Peyer's patch (tissue), 4 donors: Measurements from ENCODE around the gene MBD1. TPM values are rescaled to one million over a fixed set of nuclear protein-coding genes. Genes with fewer than 3 reads are reported as not detected.
A peak's percentile ranks its signal among the peaks of the same experiment; 100 is the strongest.

Experiments used
- DNase-seq, 3 donors: peaks; one replicate each; pipeline ENCODE4 v3.0.0-alpha.2; 2017 to 2019
- H3K27ac ChIP-seq, 4 donors: fragments of 200-600 bp; sonication (generic); one replicate each; pipeline ENCODE4 v1.5.1; 2016 to 2019
- H3K27me3 ChIP-seq, 2 donors: fragments of 200-600 bp; sonication (generic); one replicate each; pipeline ENCODE4 v1.5.1; 2019
- H3K36me3 ChIP-seq, 3 donors: fragments of 200-600 bp; sonication (generic); one replicate each; pipeline ENCODE4 v1.5.1; 2016 to 2019
- H3K4me1 ChIP-seq, 4 donors: fragments of 200-600 bp; sonication (generic); one replicate each; pipeline ENCODE4 v1.5.1; 2016 to 2019
- H3K4me3 ChIP-seq, 4 donors: fragments of 200-600 bp; sonication (generic); 1 replicate in 3 of 4; 2 replicates in 1 of 4; pipeline ENCODE4 v1.5.1; 2016 to 2019; ENCODE audit warnings: mild to moderate bottlenecking in 1 of 4
- H3K9me3 ChIP-seq, 4 donors: fragments of 200-600 bp; sonication (generic); one replicate each; pipeline ENCODE4 v1.5.1; 2016 to 2019; ENCODE audit warnings: mild to moderate bottlenecking in 1 of 4
- POLR2A ChIP-seq, 2 donors: fragments of 450-650 bp; IDR thresholded peaks; one replicate each; pipeline ENCODE4 v1.5.1; 2017; ENCODE audit warnings: antibody characterized with exemption in 2 of 2, mild to moderate bottlenecking in 2 of 2, moderate library complexity in 2 of 2
- total RNA-seq, 4 donors: library from RNA; depleted of rRNA; stranded (reverse); fragments of >200 nt; gene quantifications; one replicate each; pipeline ENCODE4 v1.1.0, GENCODE V29; 2016
- TF ChIP-seq, protein P1 (sequence below), 6 experiments: fragments of 450-650 bp in 4 of 6; fragments of 200-600 bp in 2 of 6; sonication (generic) in 1 of 6; IDR thresholded peaks; one replicate each; pipeline ENCODE4 v1.5.1; 2017 to 2019; ENCODE audit warnings: antibody characterized with exemption in 6 of 6, mild to moderate bottlenecking in 3 of 6, moderate library complexity in 1 of 6

The MBD1 gene
- total RNA-seq, 4 donors from 2014 or later, result 85.1 to 168 (median 115) TPM

DNA sequence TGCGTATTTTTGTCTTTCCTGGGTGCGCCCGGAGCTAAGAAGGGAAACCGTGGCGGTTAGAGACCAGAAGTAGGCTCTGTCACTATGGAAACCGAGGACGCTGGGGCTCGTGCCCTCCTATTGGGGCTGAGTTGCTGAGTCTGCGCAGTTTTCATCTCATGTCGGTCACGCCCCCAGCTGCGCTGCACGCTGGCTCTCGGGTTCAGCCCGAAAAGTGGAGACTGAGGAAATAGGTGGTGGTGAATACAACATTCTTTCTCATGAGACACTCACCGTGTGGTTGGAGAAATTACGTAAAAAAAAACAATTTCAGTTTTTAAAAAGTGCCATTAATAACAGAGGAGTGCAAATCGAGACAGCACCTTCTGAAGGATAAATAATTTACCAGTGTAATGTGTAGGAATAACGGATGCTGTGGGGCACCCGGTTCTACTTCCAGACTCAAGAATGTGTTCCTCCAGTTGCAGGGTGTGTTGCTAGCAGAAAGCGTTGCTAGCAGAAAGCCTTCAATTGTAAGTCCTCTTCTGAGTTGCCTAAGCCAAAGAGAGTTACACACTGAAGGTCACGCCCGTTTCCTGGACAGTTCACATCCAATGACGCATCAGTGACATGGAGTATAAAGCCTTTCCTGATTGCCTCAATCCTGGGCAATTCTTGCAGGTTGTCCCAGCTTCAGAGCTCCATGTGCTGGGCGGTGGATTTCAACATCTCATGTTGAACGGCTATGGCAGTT lies 26.6 kb upstream of the MBD1 start:
- DNase-seq, result peak; percentile 81 to 97 (median 89)
- no peaks in the 10 kb centered on the region for H3K9me3 ChIP-seq
- no peak for TF ChIP-seq POLR2A (IDR thresholded peaks at IDR 0.05)
- TF ChIP-seq, protein P1, sequence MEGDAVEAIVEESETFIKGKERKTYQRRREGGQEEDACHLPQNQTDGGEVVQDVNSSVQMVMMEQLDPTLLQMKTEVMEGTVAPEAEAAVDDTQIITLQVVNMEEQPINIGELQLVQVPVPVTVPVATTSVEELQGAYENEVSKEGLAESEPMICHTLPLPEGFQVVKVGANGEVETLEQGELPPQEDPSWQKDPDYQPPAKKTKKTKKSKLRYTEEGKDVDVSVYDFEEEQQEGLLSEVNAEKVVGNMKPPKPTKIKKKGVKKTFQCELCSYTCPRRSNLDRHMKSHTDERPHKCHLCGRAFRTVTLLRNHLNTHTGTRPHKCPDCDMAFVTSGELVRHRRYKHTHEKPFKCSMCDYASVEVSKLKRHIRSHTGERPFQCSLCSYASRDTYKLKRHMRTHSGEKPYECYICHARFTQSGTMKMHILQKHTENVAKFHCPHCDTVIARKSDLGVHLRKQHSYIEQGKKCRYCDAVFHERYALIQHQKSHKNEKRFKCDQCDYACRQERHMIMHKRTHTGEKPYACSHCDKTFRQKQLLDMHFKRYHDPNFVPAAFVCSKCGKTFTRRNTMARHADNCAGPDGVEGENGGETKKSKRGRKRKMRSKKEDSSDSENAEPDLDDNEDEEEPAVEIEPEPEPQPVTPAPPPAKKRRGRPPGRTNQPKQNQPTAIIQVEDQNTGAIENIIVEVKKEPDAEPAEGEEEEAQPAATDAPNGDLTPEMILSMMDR (IDR thresholded peaks at IDR 0.05), result no peak
- no peaks in the 10 kb centered on the region for H3K36me3 ChIP-seq
- peak overlapping the region; percentile 31 to 50 (median 42) for H3K4me3 ChIP-seq
- peak overlapping the region in 2 of 4 donors; percentile 17 to 50 for H3K27ac ChIP-seq
- no peaks in the 10 kb centered on the region for H3K27me3 ChIP-seq
- H3K4me1 ChIP-seq, result no peaks in the 10 kb centered on the region

DNA sequence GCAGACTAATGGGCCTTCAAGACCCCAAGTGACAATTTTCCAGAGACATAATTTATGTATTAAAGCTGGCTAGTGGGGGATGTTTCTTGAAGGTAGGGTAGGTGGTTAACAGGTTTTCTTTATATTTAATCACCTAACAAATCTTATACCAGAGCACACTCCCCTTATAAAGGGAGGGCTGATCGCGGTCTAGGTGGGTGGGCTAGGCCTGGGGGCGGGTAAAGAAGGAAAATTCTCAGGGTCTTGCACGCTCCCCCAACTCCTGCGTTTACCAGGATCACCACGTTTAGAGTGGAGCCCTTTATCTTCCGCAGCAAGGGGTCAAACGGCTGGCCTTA lies 26.0 kb upstream of the MBD1 start:
- TF ChIP-seq POLR2A (IDR thresholded peaks at IDR 0.05), result no peak
- TF ChIP-seq, protein P1 (IDR thresholded peaks at IDR 0.05), result no peak
- H3K27me3 ChIP-seq, result no peaks in the 10 kb centered on the region
- no peaks in the 10 kb centered on the region for H3K36me3 ChIP-seq
- H3K9me3 ChIP-seq, result no peaks in the 10 kb centered on the region
- peak overlapping the region in 2 of 4 donors; percentile 17 to 50 for H3K27ac ChIP-seq
- DNase-seq, result no peak
- H3K4me1 ChIP-seq, result no peaks in the 10 kb centered on the region
- peak overlapping the region; percentile 31 to 50 (median 42) for H3K4me3 ChIP-seq

DNA sequence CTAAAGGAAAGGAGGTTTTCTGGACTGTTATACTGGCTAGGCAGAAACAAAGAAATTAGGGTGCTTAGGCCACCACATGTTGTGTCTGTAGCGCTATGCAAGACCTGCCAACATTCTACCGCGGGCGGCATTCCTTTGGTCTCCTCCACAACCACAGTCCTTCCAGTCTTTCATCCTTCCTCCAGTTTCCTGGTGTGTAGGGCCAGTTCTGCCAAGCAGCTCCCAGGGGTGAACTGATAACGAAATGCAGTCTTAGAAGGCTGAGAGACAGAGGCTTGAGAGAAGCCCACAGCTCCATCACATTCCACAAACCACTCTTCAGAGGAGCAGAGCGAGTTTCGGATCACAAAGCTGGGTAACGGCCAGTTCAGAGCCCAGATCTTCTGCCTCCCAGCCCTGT lies 25.6 kb upstream of the MBD1 start:
- Histone ChIP-seq H3K27ac (no peak overlapping the region), H3K9me3 (no peaks in the 10 kb centered on the region), H3K27me3 (no peaks in the 10 kb centered on the region), H3K4me1 (no peaks in the 10 kb centered on the region), H3K36me3 (no peaks in the 10 kb centered on the region), H3K4me3 (peak overlapping the region in 1 of 4 donors; percentile 50)
- no peak for DNase-seq
- no peak for TF ChIP-seq POLR2A (IDR thresholded peaks at IDR 0.05)
- TF ChIP-seq, protein P1 (IDR thresholded peaks at IDR 0.05), result no peak

DNA sequence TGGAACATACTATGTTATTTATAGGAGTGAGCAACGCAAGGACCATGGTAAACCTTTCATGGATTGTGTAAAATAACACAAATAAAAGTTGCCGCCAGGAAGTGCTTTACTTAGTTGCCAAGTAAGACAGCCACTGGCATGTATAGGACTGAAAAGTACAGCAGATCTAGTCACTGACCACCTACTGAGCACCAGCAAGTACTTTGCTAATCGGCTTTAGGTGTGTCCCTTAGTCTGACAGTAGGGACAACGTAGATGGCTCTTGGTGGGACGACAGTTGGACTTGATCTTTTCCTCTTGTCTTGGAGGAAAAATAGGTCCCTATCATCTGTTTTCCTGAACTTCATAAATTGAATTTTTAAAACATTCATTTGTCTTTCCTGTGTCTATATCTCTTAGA lies 19.8 kb upstream of the MBD1 start:
- Histone ChIP-seq H3K4me3 (no peak overlapping the region), H3K27ac (no peak overlapping the region), H3K4me1 (peaks cover 0 to 8% (median 6%) of the 10 kb centered on the region in 4 donors), H3K36me3 (no peaks in the 10 kb centered on the region), H3K9me3 (no peaks in the 10 kb centered on the region), H3K27me3 (no peaks in the 10 kb centered on the region)
- no peak for DNase-seq
- TF ChIP-seq POLR2A (IDR thresholded peaks at IDR 0.05), result no peak
- TF ChIP-seq, protein P1 (IDR thresholded peaks at IDR 0.05), result no peak

DNA sequence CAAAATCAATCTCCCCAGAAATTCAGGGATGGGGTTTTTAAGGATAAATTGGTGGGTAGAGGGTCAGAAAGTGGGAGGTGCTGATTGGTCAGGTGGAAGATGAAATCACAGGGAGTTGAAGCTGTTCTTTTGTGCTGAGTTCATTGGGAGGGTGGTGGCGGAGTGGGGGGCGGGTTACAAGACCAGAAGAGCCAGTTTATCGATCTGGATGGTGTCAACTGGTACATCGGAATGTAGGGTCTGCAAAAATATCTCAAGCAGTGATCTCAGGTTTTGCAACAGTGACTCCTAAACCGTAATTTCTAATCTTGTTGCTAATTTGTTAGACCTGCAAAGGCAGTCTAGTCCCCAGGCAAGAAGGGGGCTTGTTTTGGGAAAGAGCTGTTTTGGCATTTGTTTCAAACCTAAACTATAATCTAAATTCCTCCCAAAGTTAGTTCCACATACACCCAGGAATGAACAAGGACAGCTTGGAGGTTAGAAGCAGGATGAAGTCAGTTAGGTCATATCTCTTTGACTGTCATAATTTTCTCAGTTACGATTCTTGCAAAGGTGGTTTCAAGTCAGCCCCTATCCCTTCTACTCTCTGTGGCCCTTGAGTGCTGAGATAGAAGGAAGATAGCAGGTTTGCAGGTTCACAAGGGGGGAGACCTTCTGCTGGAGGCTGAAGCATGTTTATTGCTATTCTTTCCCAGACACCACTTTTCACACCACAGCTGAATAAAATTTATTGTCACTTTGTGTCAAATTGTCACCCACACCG lies 18.5 kb upstream of the MBD1 start:
- H3K27me3 ChIP-seq, result no peaks in the 10 kb centered on the region

More for the DNA sequence above, 18.5 kb upstream of the MBD1 start:
- H3K9me3 ChIP-seq, result no peaks in the 10 kb centered on the region
- H3K36me3 ChIP-seq, result no peaks in the 10 kb centered on the region
- peaks cover 0 to 8% (median 6%) of the 10 kb centered on the region in 4 donors for H3K4me1 ChIP-seq
- H3K27ac ChIP-seq, result no peak overlapping the region
- no peak for TF ChIP-seq POLR2A (IDR thresholded peaks at IDR 0.05)
- TF ChIP-seq, protein P1 (IDR thresholded peaks at IDR 0.05), result no peak
- H3K4me3 ChIP-seq, result no peak overlapping the region
- DNase-seq, result no peak
